ENCODE results near the gene ZBTB32.

ZBTB32 gene

GRCh38 chr19:35693835-35694599 is 10.3 kb upstream of the ZBTB32 start (continued):
- TF ChIP-seq ZNF513 (tag by site-specific recombination; IDR thresholded peaks at IDR 0.05) (peak; percentile 98), ZNF692 (tag by site-specific recombination; IDR thresholded peaks at IDR 0.05) (peak; percentile 83), ZNF560 (tag by site-specific recombination; IDR thresholded peaks at IDR 0.05; ENCODE audit: borderline replicate concordance) (no peak), ZFP3 (tag by site-specific recombination; IDR thresholded peaks at IDR 0.05; ENCODE audit: low read depth) (peak; percentile 16; the same call in 1 of the 2 replicates), ZNF433 (tag by site-specific recombination; IDR thresholded peaks at IDR 0.05; ENCODE audit: low read depth) (peak; percentile 48; the same call in 1 of the 2 replicates), ZBTB48 (tag by site-specific recombination; IDR thresholded peaks at IDR 0.05) (no peak; the same call in 1 of the 2 replicates), ZNF558 (tag by site-specific recombination; IDR thresholded peaks at IDR 0.05) (no peak; the same call in 1 of the 2 replicates), ZBTB6 (tag by site-specific recombination; IDR thresholded peaks at IDR 0.05) (0 out of 2 replicates have a peak, but pooled peaks have one; percentile 43), ZNF146 (tag by site-specific recombination; IDR thresholded peaks at IDR 0.05) (peak; percentile 27; the same call in 1 of the 2 replicates), ZBTB1 (tag by site-specific recombination; IDR thresholded peaks at IDR 0.05) (peak; percentile 38; the same call in 1 of the 2 replicates), SP7 (tag by site-specific recombination; IDR thresholded peaks at IDR 0.05) (peak; percentile 79), ZNF596 (tag by site-specific recombination; IDR thresholded peaks at IDR 0.05) (no peak), GLI2 (tag by site-specific recombination; IDR thresholded peaks at IDR 0.05; ENCODE audit: borderline replicate concordance, low read depth) (no peak), SETDB1 (IDR thresholded peaks at IDR 0.05; ENCODE audit: insufficient read length, low read length) (no peak), ZNF202 (tag by site-specific recombination; IDR thresholded peaks at IDR 0.05; ENCODE audit: borderline replicate concordance) (no peak; the same call in 1 of the 2 replicates), ZNF510 (tag by site-specific recombination; IDR thresholded peaks at IDR 0.05; ENCODE audit: insufficient replicate concordance) (no peak), ZSCAN16 (tag by site-specific recombination; IDR thresholded peaks at IDR 0.05) (peak; percentile 86), ZNF311 (tag by site-specific recombination; IDR thresholded peaks at IDR 0.05; ENCODE audit: borderline replicate concordance) (no peak), ZSCAN4 (tag by site-specific recombination; IDR thresholded peaks at IDR 0.05) (peak; percentile 70), ZNF138 (tag by site-specific recombination; IDR thresholded peaks at IDR 0.05; ENCODE audit: borderline replicate concordance) (no peak), ZNF324 (tag by site-specific recombination; IDR thresholded peaks at IDR 0.05) (peak; percentile 76), ZNF654 (tag by site-specific recombination; IDR thresholded peaks at IDR 0.05; ENCODE audit: low read depth) (peak; percentile 100), PATZ1 (tag by site-specific recombination; IDR thresholded peaks at IDR 0.05) (peak; percentile 55), ZNF391 (tag by site-specific recombination; IDR thresholded peaks at IDR 0.05; ENCODE audit: borderline replicate concordance, low read depth) (peak; percentile 85), ZBTB20 (tag by site-specific recombination; IDR thresholded peaks at IDR 0.05) (no peak), ZNF704 (tag by site-specific recombination; IDR thresholded peaks at IDR 0.05) (0 out of 2 replicates have a peak, but pooled peaks have one; percentile 79), ZNF626 (tag by site-specific recombination; IDR thresholded peaks at IDR 0.05) (no peak), ZBTB44 (tag by site-specific recombination; IDR thresholded peaks at IDR 0.05) (peak; percentile 45; the same call in 1 of the 2 replicates)

All from HEK293 (cell line).